PC-3 (cell line): Measurements from ENCODE around the gene METAP1. TPM values are rescaled to one million over a fixed set of nuclear protein-coding genes. Genes with fewer than 3 reads are reported as not detected.
A peak's percentile ranks its signal among the peaks of the same experiment; 100 is the strongest.

Source experiments
- ATAC-seq: fragments of 200-7000 bp; cut with Tn5 transposase; 2 replicates; pipeline ENCODE4 v1.9.1; 2020; ENCODE audit warnings: mild to moderate bottlenecking, moderate library complexity
- BruUV-seq: library from RNA; stranded (reverse); fragments of 400-500 nt; replicated peaks from 2 replicates; lab custom pipeline; 2021; lab: Mats Ljungman, UMichigan
- CTCF ChIA-PET: fragments of 300-600 bp; sonication (Branson Sonifier 250); formaldehyde crosslinking; loops from one replicate; lab custom pipeline; 2022; ENCODE audit warnings: antibody characterized with exemption; lab: Charles Lee
- POLR2A ChIA-PET: fragments of 300-600 bp; sonication (Branson Sonifier 250); formaldehyde crosslinking; loops from one replicate; lab custom pipeline; 2022; ENCODE audit warnings: antibody characterized with exemption; ENCODE audit not compliant: unreplicated experiment; lab: Charles Lee
- DNase-seq: peaks from one replicate; pipeline ENCODE4 v3.0.0-alpha.2; 2015
- H2AFZ ChIP-seq: fragments of 300-600 bp; sonication (generic); 2 replicates; pipeline ENCODE4 v1.6.0; 2016; ENCODE audit warnings: antibody characterized with exemption, low read length
- H3F3A ChIP-seq: fragments of 300-600 bp; sonication (generic); one replicate; pipeline ENCODE4 v1.6.0; 2017; ENCODE audit warnings: antibody characterized with exemption, low read length, control low read depth, mild to moderate bottlenecking; ENCODE audit not compliant: unreplicated experiment
- H3K27ac ChIP-seq: fragments of 300-600 bp; sonication (generic); 2 replicates; pipeline ENCODE4 v1.5.1; 2016; ENCODE audit warnings: mild to moderate bottlenecking, low read length
- H3K27me3 ChIP-seq: fragments of 300-600 bp; sonication (generic); 2 replicates; pipeline ENCODE4 v1.6.1; 2016; ENCODE audit warnings: low read length, mixed read lengths
- H3K36me3 ChIP-seq: fragments of 300-600 bp; sonication (generic); 2 replicates; pipeline ENCODE4 v1.6.1; 2016; ENCODE audit warnings: low read depth, mixed run types, low read length, mixed read lengths
- H3K4me1 ChIP-seq: fragments of 300-600 bp; sonication (generic); 2 replicates; pipeline ENCODE4 v1.5.1; 2016; ENCODE audit warnings: low read length; ENCODE audit not compliant: insufficient read depth
- H3K4me2 ChIP-seq: fragments of 300-600 bp; sonication (generic); 2 replicates; pipeline ENCODE4 v1.6.0; 2016; ENCODE audit warnings: low read length
- H3K4me3 ChIP-seq: fragments of 300-600 bp; sonication (generic); 2 replicates; pipeline ENCODE4 v1.5.1; 2016; ENCODE audit warnings: mild to moderate bottlenecking, low read length, mixed read lengths
- H3K79me2 ChIP-seq: fragments of 300-600 bp; sonication (generic); 2 replicates; pipeline ENCODE4 v1.6.1; 2017; ENCODE audit warnings: low read length, mixed read lengths
- H3K9ac ChIP-seq: fragments of 300-600 bp; sonication (generic); 2 replicates; pipeline ENCODE4 v1.6.0; 2016; ENCODE audit warnings: mild to moderate bottlenecking, low read length
- H3K9me2 ChIP-seq: fragments of 300-600 bp; sonication (generic); replicated peaks from 2 replicates; pipeline ENCODE4 v1.6.1; 2016; ENCODE audit warnings: mixed run types, low read length, mixed read lengths
- H3K9me3 ChIP-seq: fragments of 300-600 bp; sonication (generic); 2 replicates; pipeline ENCODE4 v1.6.1; 2016; ENCODE audit warnings: low read length, mixed read lengths
- H4K20me1 ChIP-seq: fragments of 300-600 bp; sonication (generic); 2 replicates; pipeline ENCODE4 v1.6.1; 2016; ENCODE audit warnings: low read length, mixed read lengths
- CTCF ChIP-seq: fragments of 300-600 bp; sonication (generic); conservative IDR thresholded peaks from 2 replicates; pipeline ENCODE4 v1.5.1; 2017; ENCODE audit warnings: antibody characterized with exemption, low read depth, mild to moderate bottlenecking, low read length
- EZH2 ChIP-seq: fragments of 300-600 bp; sonication (generic); IDR thresholded peaks from one replicate; pipeline ENCODE4 v1.6.1; 2017; ENCODE audit warnings: antibody characterized with exemption, mild to moderate bottlenecking, low read length; ENCODE audit not compliant: unreplicated experiment
- EZH2phosphoT487 ChIP-seq: fragments of 300-600 bp; sonication (generic); IDR thresholded peaks from 2 replicates; pipeline ENCODE4 v1.6.1; 2018; ENCODE audit warnings: mild to moderate bottlenecking, antibody characterized with exemption, low read length, borderline replicate concordance
- intact Hi-C: fragments of 100-400 bp; cut with micrococcal nuclease; formaldehyde crosslinking; loops from 2 replicates; pipeline ENCODE4 v1.9.0; 2023
- total RNA-seq: library from RNA; depleted of rRNA; stranded (reverse); fragments of >200 nt; gene quantifications from 2 replicates; pipeline ENCODE4 v1.2.3, GENCODE V29; 2014

Gene METAP1
- total RNA-seq, 1 experiment from 2014 or later = 53.9 TPM

- POLR2A ChIA-PET = no interaction called here
- intact Hi-C loops = loop anchor here (5.0 kb wide), 1 partner anchor 36 kb away; no protein-coding TSS in a partner anchor
- TF ChIP-seq CTCF (no peak), EZH2 (no peak), EZH2phosphoT487 (no peak)
- CTCF ChIA-PET = no interaction called here
- no peaks in the 10 kb centered on the region for H3K27me3 ChIP-seq
- no peaks in the 10 kb centered on the region for H3K9me3 ChIP-seq
- H3K9me2 ChIP-seq = no peaks in the 10 kb centered on the region
- no peaks in the 10 kb centered on the region for H3F3A ChIP-seq
- no peak overlapping the region for H3K4me2 ChIP-seq
- H3K79me2 ChIP-seq = no peaks in the 10 kb centered on the region
- no peaks in the 10 kb centered on the region for H4K20me1 ChIP-seq
- no peak overlapping the region for H3K4me3 ChIP-seq
- DNase-seq = peak; percentile 50
- H3K4me1 ChIP-seq = peaks cover 9% of the 10 kb centered on the region
- no TSS peak for BruUV-seq
- no peak overlapping the region for H3K27ac ChIP-seq
- peak; percentile 74 for ATAC-seq
- H2AFZ ChIP-seq = no peak overlapping the region
- H3K36me3 ChIP-seq = no peaks in the 10 kb centered on the region
- H3K9ac ChIP-seq = no peak overlapping the region
These were observed 44.6 kb upstream of the METAP1 start for GRCh38 chr4:98950925-98951324.

- H3K27ac ChIP-seq = no peak overlapping the region
- H3K4me1 ChIP-seq = peaks cover 2% of the 10 kb centered on the region; the same call in 1 of the 2 replicates
- ChIA-PET CTCF (no interaction called here), POLR2A (no interaction called here)
- H4K20me1 ChIP-seq = no peaks in the 10 kb centered on the region
- no peak for ATAC-seq
- H3K9me2 ChIP-seq = no peaks in the 10 kb centered on the region
- no peaks in the 10 kb centered on the region for H3K79me2 ChIP-seq
- BruUV-seq = no TSS peak
- no peak for DNase-seq
- intact Hi-C loops = loop anchor here (5.0 kb wide), 1 partner anchor 36 kb away; no protein-coding TSS in a partner anchor
- TF ChIP-seq EZH2phosphoT487 = no peak
- H3K4me2 ChIP-seq = no peak overlapping the region
- no peaks in the 10 kb centered on the region for H3K9me3 ChIP-seq
- no peaks in the 10 kb centered on the region for H3K27me3 ChIP-seq
- H2AFZ ChIP-seq = no peak overlapping the region
- H3K36me3 ChIP-seq = no peaks in the 10 kb centered on the region
- no peak overlapping the region for H3K9ac ChIP-seq
- H3F3A ChIP-seq = no peaks in the 10 kb centered on the region
- no peak overlapping the region for H3K4me3 ChIP-seq
These were observed 43.8 kb upstream of the METAP1 start for GRCh38 chr4:98951710-98952109.

GRCh38 chr4:98955229-98955628 is 40.3 kb upstream of the METAP1 start:
- no peaks in the 10 kb centered on the region for H3K9me3 ChIP-seq
- no TSS peak for BruUV-seq
- no peak overlapping the region for H2AFZ ChIP-seq
- H3K9me2 ChIP-seq = no peaks in the 10 kb centered on the region
- ATAC-seq = no peak
- no peaks in the 10 kb centered on the region for H3K27me3 ChIP-seq
- no peaks in the 10 kb centered on the region for H3K79me2 ChIP-seq
- no peak overlapping the region for H3K27ac ChIP-seq
- H3F3A ChIP-seq = no peaks in the 10 kb centered on the region
- TF ChIP-seq CTCF (no peak), EZH2 (no peak), EZH2phosphoT487 (no peak)
- H3K4me1 ChIP-seq = no peaks in the 10 kb centered on the region
- no peak overlapping the region for H3K4me3 ChIP-seq
- no peak overlapping the region for H3K9ac ChIP-seq
- intact Hi-C loops = no loop called here
- H3K36me3 ChIP-seq = no peaks in the 10 kb centered on the region
- no peak for DNase-seq
- H4K20me1 ChIP-seq = no peaks in the 10 kb centered on the region
- CTCF ChIA-PET = no interaction called here
- POLR2A ChIA-PET = no interaction called here
- H3K4me2 ChIP-seq = no peak overlapping the region
